ENCODE measurements around the gene TNC.

Gene TNC

DNA sequence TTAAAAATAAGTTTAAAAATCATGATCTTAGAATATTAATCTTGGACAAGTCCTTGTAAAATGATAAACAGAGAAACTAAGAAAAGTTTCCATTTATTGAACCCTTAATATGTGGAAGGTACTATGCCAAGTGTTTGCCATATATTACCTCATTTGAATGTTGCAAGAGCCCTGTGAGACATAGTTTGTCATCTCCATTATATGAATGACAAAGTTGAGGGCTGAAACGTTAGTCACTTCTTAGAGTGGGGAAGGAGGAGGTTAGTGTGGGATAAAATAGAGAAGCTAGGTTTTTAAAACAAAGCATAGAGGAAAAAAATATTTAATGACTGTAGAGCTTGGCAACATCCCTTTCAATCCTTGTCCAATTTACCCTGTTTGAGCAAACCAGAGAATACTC, 2.0 kb downstream of the TNC start:
- TF ChIP-seq MYC (IDR thresholded peaks at IDR 0.05; ENCODE audit: low read depth, low read length) (no peak), POLR2A (IDR thresholded peaks at IDR 0.05; ENCODE audit: extremely low read depth, insufficient read length) (no peak)
- TF ChIP-seq, protein P1, sequence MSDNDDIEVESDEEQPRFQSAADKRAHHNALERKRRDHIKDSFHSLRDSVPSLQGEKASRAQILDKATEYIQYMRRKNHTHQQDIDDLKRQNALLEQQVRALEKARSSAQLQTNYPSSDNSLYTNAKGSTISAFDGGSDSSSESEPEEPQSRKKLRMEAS (IDR thresholded peaks at IDR 0.05; ENCODE audit: low read depth, low read length): no peak
- TF ChIP-seq, protein P2, sequence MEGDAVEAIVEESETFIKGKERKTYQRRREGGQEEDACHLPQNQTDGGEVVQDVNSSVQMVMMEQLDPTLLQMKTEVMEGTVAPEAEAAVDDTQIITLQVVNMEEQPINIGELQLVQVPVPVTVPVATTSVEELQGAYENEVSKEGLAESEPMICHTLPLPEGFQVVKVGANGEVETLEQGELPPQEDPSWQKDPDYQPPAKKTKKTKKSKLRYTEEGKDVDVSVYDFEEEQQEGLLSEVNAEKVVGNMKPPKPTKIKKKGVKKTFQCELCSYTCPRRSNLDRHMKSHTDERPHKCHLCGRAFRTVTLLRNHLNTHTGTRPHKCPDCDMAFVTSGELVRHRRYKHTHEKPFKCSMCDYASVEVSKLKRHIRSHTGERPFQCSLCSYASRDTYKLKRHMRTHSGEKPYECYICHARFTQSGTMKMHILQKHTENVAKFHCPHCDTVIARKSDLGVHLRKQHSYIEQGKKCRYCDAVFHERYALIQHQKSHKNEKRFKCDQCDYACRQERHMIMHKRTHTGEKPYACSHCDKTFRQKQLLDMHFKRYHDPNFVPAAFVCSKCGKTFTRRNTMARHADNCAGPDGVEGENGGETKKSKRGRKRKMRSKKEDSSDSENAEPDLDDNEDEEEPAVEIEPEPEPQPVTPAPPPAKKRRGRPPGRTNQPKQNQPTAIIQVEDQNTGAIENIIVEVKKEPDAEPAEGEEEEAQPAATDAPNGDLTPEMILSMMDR (IDR thresholded peaks at IDR 0.05; ENCODE audit: low read depth, low read length): no peak
- no peak overlapping the region for H3K4me3 ChIP-seq (ENCODE audit: low read depth, low read length)
- DNase-seq (ENCODE audit: low read depth): peak; percentile 41

DNA sequence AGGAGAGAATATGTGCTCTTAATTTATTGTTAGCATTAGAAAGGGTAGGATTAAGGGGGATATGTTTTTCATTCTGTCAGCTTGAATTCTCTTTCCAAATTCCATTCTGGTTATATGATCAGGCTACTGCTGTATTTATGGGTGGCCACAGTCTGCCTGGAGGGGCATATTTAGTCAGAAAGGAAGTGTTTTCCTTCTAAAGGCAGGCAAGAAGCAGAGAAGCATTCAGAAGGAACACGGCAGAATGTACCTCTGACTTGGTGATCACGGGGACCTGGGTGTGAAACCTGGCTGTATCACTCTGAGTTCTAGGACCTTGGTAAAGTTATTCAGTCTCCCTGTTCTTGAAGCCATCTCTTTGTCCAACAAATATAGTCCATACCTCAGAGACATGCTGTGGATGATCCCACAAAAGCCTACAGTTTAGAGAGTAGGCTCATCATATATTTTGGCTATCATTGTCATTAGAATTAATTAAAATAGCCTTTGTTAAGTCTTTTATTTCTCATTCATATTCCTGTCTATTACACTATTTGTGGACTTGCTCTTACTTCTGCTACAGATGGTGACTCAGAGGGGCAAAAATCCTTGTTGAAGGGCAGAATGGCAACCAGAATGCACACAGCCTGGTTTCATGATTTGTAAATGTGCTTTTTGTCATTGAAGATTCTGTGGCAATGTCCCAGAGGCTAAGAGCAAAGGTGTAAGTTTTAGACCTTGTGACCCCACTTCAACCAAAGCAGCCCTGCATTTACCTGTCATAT, 2.7 kb downstream of the TNC start:
- no peak for DNase-seq (ENCODE audit: low read depth)
- H3K4me3 ChIP-seq (ENCODE audit: low read depth, low read length): no peak overlapping the region
- TF ChIP-seq MYC (IDR thresholded peaks at IDR 0.05; ENCODE audit: low read depth, low read length): no peak
- TF ChIP-seq, protein P1 (IDR thresholded peaks at IDR 0.05; ENCODE audit: low read depth, low read length): no peak
- TF ChIP-seq, protein P2 (IDR thresholded peaks at IDR 0.05; ENCODE audit: low read depth, low read length): no peak
- TF ChIP-seq POLR2A (IDR thresholded peaks at IDR 0.05; ENCODE audit: extremely low read depth, insufficient read length): no peak

DNA sequence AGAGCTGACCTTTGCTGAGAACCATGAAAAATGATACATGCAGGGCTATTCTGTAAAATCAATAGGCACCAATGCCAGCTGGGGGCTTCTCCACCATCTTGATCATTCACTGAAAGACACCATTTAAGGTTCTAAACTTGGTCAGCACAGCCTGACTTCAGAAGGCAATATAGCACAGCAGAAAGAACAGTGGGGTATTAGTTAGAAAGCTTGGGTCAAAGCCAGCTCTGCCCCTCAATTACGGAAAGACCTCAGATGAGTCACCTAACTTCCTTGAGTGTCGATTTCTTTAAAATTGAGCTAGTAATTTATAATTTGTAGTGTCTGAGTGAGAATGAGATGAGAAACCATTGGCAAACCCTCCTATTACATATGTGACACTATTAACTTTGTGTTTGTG, 3.4 kb downstream of the TNC start:
- no peak for DNase-seq (ENCODE audit: low read depth)
- TF ChIP-seq, protein P2 (IDR thresholded peaks at IDR 0.05; ENCODE audit: low read depth, low read length): no peak
- TF ChIP-seq POLR2A (IDR thresholded peaks at IDR 0.05; ENCODE audit: extremely low read depth, insufficient read length): no peak
- TF ChIP-seq MYC (IDR thresholded peaks at IDR 0.05; ENCODE audit: low read depth, low read length): no peak
- TF ChIP-seq, protein P1 (IDR thresholded peaks at IDR 0.05; ENCODE audit: low read depth, low read length): no peak
- no peak overlapping the region for H3K4me3 ChIP-seq (ENCODE audit: low read depth, low read length)

DNA sequence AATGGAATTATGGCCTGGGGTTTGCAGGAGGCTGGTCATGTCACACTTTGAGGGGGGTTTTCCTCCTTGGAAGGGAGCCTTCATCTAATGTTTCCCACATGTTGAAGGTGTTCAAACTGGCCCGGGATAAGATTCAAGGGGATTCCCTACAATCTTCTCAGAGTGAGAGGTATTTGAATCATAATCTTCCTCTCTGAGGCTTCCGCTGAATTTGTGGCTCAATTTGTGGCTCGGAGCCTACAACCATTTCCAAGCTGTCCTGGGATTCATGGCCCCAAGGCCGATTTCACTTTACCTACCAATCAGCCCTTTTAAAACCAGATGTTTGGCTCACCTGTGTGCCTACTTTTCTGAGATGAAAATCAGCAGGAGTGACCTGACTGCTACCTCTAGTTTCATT, 3.9 kb downstream of the TNC start:
- H3K4me3 ChIP-seq (ENCODE audit: low read depth, low read length): no peak overlapping the region
- TF ChIP-seq POLR2A (IDR thresholded peaks at IDR 0.05; ENCODE audit: extremely low read depth, insufficient read length) (no peak), MYC (IDR thresholded peaks at IDR 0.05; ENCODE audit: low read depth, low read length) (no peak)
- TF ChIP-seq, protein P2 (IDR thresholded peaks at IDR 0.05; ENCODE audit: low read depth, low read length): no peak
- TF ChIP-seq, protein P1 (IDR thresholded peaks at IDR 0.05; ENCODE audit: low read depth, low read length): no peak
- DNase-seq (ENCODE audit: low read depth): no peak

DNA sequence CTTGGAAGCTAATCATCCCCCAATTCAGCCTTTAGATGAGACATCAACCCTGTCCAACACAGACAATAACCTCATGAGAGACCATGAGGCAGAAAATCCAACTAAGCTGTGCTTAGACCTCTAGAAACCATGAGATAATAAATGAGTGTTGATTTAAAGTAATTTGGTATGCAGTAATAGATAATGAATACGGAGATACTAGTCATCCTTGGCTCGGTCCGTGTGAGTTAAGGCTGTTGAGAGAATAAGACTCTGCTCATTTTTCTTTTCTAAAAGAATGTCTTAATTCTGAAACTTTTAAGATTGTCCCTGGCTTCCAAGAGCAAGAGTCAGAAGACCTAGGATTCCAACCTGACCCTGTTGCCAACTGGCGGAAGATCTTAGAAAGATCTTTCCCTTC, 6.1 kb downstream of the TNC start:
- no peak for DNase-seq (ENCODE audit: low read depth)
- H3K4me3 ChIP-seq (ENCODE audit: low read depth, low read length): no peak overlapping the region
- TF ChIP-seq POLR2A (IDR thresholded peaks at IDR 0.05; ENCODE audit: extremely low read depth, insufficient read length) (no peak), MYC (IDR thresholded peaks at IDR 0.05; ENCODE audit: low read depth, low read length) (no peak)
- TF ChIP-seq, protein P1 (IDR thresholded peaks at IDR 0.05; ENCODE audit: low read depth, low read length): no peak
- TF ChIP-seq, protein P2 (IDR thresholded peaks at IDR 0.05; ENCODE audit: low read depth, low read length): no peak
